DMS53 treated with DMSO at 0.1 percent for 48 hours (cell line): ENCODE results near the gene FOXI3.

Experiments
- DNase-seq: peaks from one replicate; lab custom pipeline; 2025; ENCODE audit not compliant: unreplicated experiment; lab: John Stamatoyannopoulos, UW

The FOXI3 gene

GRCh38 chr2:88452565-88452905 is at the start of gene FOXI3:
TSS of gene FOXI3 (minus strand) at chr2:88452693. CDS start at chr2:88452535, 158 bp downstream.
- DNase-seq, result no peak

- DNase-seq, result no peak
Observed at GRCh38 chr2:88500691-88501090, 48.2 kb upstream of the FOXI3 start.

- DNase-seq, result no peak
Observed at GRCh38 chr2:88499204-88499603, 46.7 kb upstream of the FOXI3 start.

- peak; percentile 90 for DNase-seq
Observed at GRCh38 chr2:88493481-88493880, 41.0 kb upstream of the FOXI3 start.

GRCh38 chr2:88492002-88492401 is 39.5 kb upstream of the FOXI3 start:
- DNase-seq, result no peak

- peak; percentile 67 for DNase-seq
Observed at GRCh38 chr2:88489181-88489580, 36.7 kb upstream of the FOXI3 start.

- DNase-seq, result peak; percentile 89
Observed at GRCh38 chr2:88483200-88483599, 30.7 kb upstream of the FOXI3 start.

- peak; percentile 100 for DNase-seq
Observed at GRCh38 chr2:88481691-88482336, 29.3 kb upstream of the FOXI3 start.

GRCh38 chr2:88472811-88473210 is 20.3 kb upstream of the FOXI3 start:
- no peak for DNase-seq

- DNase-seq, result peak; percentile 75
Observed at GRCh38 chr2:88471083-88471942, 18.8 kb upstream of the FOXI3 start.

GRCh38 chr2:88469202-88470114 is 17.0 kb upstream of the FOXI3 start:
- no peak for DNase-seq

GRCh38 chr2:88464153-88464552 is 11.7 kb upstream of the FOXI3 start:
- DNase-seq, result no peak

- no peak for DNase-seq
Observed at GRCh38 chr2:88458633-88459032, 6.1 kb upstream of the FOXI3 start.

GRCh38 chr2:88452980-88453582 is 588 bp upstream of the FOXI3 start:
- DNase-seq, result peak; percentile 51

GRCh38 chr2:88451811-88452564 is 505 bp downstream of the FOXI3 start:
- no peak for DNase-seq

- DNase-seq, result no peak
Observed at GRCh38 chr2:88450925-88451810, 1.3 kb downstream of the FOXI3 start.

- no peak for DNase-seq
Observed at GRCh38 chr2:88450186-88450585, 2.3 kb downstream of the FOXI3 start.

GRCh38 chr2:88448248-88448647 is 4.2 kb downstream of the FOXI3 start:
- no peak for DNase-seq

GRCh38 chr2:88443353-88443938 is 9.0 kb downstream of the FOXI3 start:
- no peak for DNase-seq
